NCI-H1048 (cell line): ENCODE data around the gene GOLGA8G.
"Not testable (repeated sequence)": the region's sequence is repeated elsewhere in the genome, so short reads cannot be mapped to it uniquely, and the experiment has no call there.

Experiments used
- DNase-seq: peaks from one replicate; lab custom pipeline; 2025; lab: John Stamatoyannopoulos, UW

Gene GOLGA8G

GRCh38 chr15:28532954-28533353 is at the start of gene GOLGA8G:
GOLGA8G (minus strand) TSS chr15:28532971; CDS start chr15:28532909, 62 bp downstream.
- DNase-seq = not testable (repeated sequence)

GRCh38 chr15:28573351-28573750 is 40.6 kb upstream of the GOLGA8G start:
- DNase-seq = not testable (repeated sequence)

- not testable (repeated sequence) for DNase-seq
Measured at GRCh38 chr15:28553268-28553667, 20.5 kb upstream of the GOLGA8G start, which contains the start of gene GOLGA6L25. GOLGA6L25 (plus strand) TSS chr15:28553568; CDS start chr15:28553629, 61 bp downstream.

GRCh38 chr15:28515208-28515607 is 17.6 kb downstream of the GOLGA8G start:
- not testable (repeated sequence) for DNase-seq

GRCh38 chr15:28514128-28514527 is 18.6 kb downstream of the GOLGA8G start:
- DNase-seq = not testable (repeated sequence)

- DNase-seq = not testable (repeated sequence)
Measured at GRCh38 chr15:28508217-28508889, 24.4 kb downstream of the GOLGA8G start.

- not testable (repeated sequence) for DNase-seq
Measured at GRCh38 chr15:28481340-28481739, 51.4 kb downstream of the GOLGA8G start.
